Right cardiac atrium (tissue), 5 donors: ENCODE results near the gene SOD2. TPM values are rescaled to one million over a fixed set of nuclear protein-coding genes. Genes with fewer than 3 reads are reported as not detected.
"Not testable (repeated sequence)": the region's sequence is repeated elsewhere in the genome, so short reads cannot be mapped to it uniquely, and the experiment has no call there.

Source experiments
- ATAC-seq, 2 donors: fragments of 200-7000 bp; cut with Tn5 transposase; one replicate each; pipeline versions ENCODE4 v1.8.0 to v1.9.1; 2020; ENCODE audit warnings: moderate library complexity in 2 of 2, mild to moderate bottlenecking in 1 of 2
- DNase-seq, 3 donors: peaks; one replicate each; pipeline ENCODE4 v3.0.0-alpha.2; 2020
- H3K27ac ChIP-seq: one replicate; pipeline ENCODE4 v1.5.1; 2013; ENCODE audit warnings: mild to moderate bottlenecking, low read length, control low read depth, moderate library complexity
- H3K27me3 ChIP-seq: one replicate; pipeline ENCODE4 v1.6.1; 2013; ENCODE audit not compliant: control insufficient read depth, insufficient read depth
- H3K4me1 ChIP-seq: one replicate; pipeline ENCODE4 v1.6.1; 2013; ENCODE audit warnings: low read length; ENCODE audit not compliant: control insufficient read depth, insufficient read depth
- H3K4me3 ChIP-seq: one replicate; pipeline ENCODE4 v1.5.1; 2013; ENCODE audit warnings: low read length, control low read depth
- H3K9me3 ChIP-seq: one replicate; pipeline ENCODE4 v1.6.1; 2013; ENCODE audit warnings: low read length; ENCODE audit not compliant: control insufficient read depth
- WGBS: extraction: QIAGEN DNeasy Blood & Tissue Kit; methylation state at CpG from one replicate; pipeline ENCODE4 v1.1.7; 2013; 5-methylcytosine and 5-hydroxymethylcytosine counted together
- intact Hi-C, 4 donors: fragments of 100-400 bp; cut with DNase I; formaldehyde crosslinking; loops; one replicate each; pipeline versions ENCODE4 v1.11.0 to v1.14.0; 2022 to 2023
- long read RNA-seq, 4 donors: library from polyadenylated mRNA; unstranded; transcript quantifications; one replicate each; pipeline ENCODE4 v2.0.0, GENCODE V29; 2020 to 2021
- polyA plus RNA-seq: library from polyadenylated mRNA; stranded (reverse); fragments of 200-250 nt; gene quantifications from one replicate; pipeline ENCODE4 v1.2.3, GENCODE V29; 2013
- total RNA-seq, 4 donors: library from RNA; stranded (reverse); fragmentation: NEBNext Ultra II Directional; extraction: Animal tissue kit (Norgen Biotek cat#: 25700); gene quantifications; one replicate each; pipeline ENCODE4 v1.2.1, GENCODE V29; 2021
- donor health status: healthy with polysubstance abuse.
- donor health status: DM: no; HTN: yes; CAD: no.
- donor health status: DM: no; HTN: no; CAD: no.
- donor health status: DM: no; HTN: yes; CAD: no; lungs with severe emphysema.
- donor health status: DM: yes; HTN: yes; CAD: no.

SOD2 gene
- total RNA-seq, result 100 to 1,000 TPM; 542 to 606 (median 589) TPM
- polyA plus RNA-seq, result 341 TPM
- long read RNA-seq, donor 1, full-length matches to known transcripts, result 500 of 661 reads
- long read RNA-seq, donor 1, partial matches to known transcripts, result 31 of 661 reads
- long read RNA-seq, donor 1, other reads (novel, unspliced or antisense), result 130 of 661 reads
- long read RNA-seq, donor 2, full-length matches to known transcripts, result 379 of 437 reads
- long read RNA-seq, donor 2, partial matches to known transcripts, result 19 of 437 reads
- long read RNA-seq, donor 2, other reads (novel, unspliced or antisense), result 39 of 437 reads
- long read RNA-seq, donor 3, full-length matches to known transcripts, result 2,179 of 2,485 reads
- long read RNA-seq, donor 3, partial matches to known transcripts, result 68 of 2,485 reads
- long read RNA-seq, donor 3, other reads (novel, unspliced or antisense), result 238 of 2,485 reads
- long read RNA-seq, donor 4, full-length matches to known transcripts, result 412 of 465 reads
- long read RNA-seq, donor 4, partial matches to known transcripts, result 19 of 465 reads
- long read RNA-seq, donor 4, other reads (novel, unspliced or antisense), result 34 of 465 reads

DNA sequence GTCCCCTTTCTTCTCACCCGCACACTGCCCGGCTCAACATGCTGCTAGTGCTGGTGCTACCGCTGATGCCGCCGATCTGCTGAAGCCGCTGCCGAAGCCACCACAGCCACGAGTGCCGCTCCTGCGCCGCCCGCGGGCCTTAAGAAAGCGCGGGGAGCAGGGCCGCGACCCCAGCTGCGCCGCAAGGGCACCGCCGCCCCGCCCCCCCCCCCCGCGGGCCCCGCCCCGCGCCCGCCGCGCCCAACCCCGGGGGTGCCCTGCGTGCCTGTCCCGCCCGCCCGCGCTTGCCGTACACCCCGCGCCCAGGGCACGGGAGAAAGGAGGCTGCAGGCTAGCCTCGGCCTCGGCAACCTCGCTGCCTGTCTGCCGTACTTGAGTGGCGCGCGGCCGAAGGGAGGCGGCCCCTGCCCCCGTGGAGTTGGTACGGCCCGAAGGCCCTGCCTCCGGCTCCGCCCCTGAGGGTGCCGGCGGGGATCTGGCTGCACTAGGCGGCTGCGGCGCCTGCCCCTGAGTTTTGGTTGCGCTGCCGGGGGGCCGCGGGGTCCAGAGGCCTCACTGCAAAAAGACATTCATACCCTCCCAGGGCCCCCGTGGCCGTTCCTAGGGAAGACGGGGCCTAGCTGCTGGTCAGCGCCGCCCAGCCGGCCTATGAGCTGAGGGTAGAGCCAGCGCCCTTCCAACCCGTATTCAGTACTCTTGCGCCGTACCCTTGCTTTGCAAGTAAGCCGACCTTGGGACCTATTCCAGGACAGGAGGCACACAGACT is at the start of gene SOD2:
SOD2 (minus strand) TSS at position 114 of the 766 bp plus-strand sequence; CDS start at position 40, 74 bp downstream.
- DNase-seq, result peak; percentile 87 to 94 (median 94)
- H3K4me1 ChIP-seq, result peaks cover 3% of the 10 kb centered on the region
- WGBS, result under 1% methylated on average over 74 of the region's 74 CpGs

DNA sequence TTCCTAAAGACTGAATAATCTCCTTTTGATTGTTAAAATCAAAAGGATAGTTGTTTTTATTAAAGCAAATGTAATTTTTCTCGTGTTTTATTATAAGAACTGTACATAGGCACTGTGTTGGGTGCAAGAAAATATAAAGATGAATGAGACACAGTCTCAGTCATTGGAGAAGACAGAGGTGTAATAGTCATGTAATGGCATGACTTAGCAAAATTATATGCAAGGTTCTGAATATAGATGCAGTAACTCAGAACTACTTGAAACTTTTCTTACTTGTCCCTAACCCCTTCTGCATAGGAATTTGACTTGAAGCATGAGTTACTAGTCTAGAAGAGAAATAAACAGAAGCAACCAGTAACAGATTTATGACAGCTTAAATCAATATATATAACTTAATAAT is 49.1 kb upstream of the SOD2 start:
- intact Hi-C loops, result no loop called here
- Histone ChIP-seq H3K27ac (no peak overlapping the region), H3K4me1 (no peaks in the 10 kb centered on the region), H3K27me3 (no peaks in the 10 kb centered on the region), H3K4me3 (no peak overlapping the region), H3K9me3 (no peaks in the 10 kb centered on the region)
- no peak for ATAC-seq
- DNase-seq, result no peak
- 88% methylated on average over 1 of the region's 1 CpG for WGBS

More for the DNA sequence above, at the start of gene SOD2:
- Histone ChIP-seq H3K4me3 (peak within 1 kb of the TSS; percentile 78), H3K27ac (peak within 1 kb of the TSS; percentile 98), H3K9me3 (no peaks in the 10 kb centered on the region), H3K27me3 (no peaks in the 10 kb centered on the region)
- intact Hi-C loops, result loop anchor here in 3 of 4 donors (5.0 to 10.0 kb wide), 4 partner anchors 34 to 251 kb away; partner anchors contain the start of genes WTAP (in 3 of the 3) and TCP1 (in 1 of the 3)
- peak; percentile 92 for ATAC-seq

DNA sequence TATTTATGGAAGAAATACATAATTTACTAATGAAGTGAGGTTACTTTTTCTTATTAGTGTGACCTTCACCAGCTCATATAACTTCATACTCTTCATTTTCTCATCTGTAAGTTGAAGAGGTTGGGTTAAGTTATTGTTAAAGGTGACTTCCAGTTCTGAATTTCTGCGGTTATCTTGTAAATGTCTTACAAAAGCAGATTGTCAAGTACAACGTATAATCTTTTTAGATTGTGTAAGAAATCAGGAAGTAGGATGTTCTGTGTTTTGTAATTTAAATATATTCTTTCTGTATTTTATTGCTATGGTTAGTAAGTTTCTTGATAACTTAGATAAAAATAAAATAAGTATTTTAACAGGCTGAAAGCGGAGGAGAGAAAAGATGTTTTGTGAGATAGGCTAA is 46.3 kb upstream of the SOD2 start:
- 55% methylated on average over 3 of the region's 3 CpGs for WGBS
- Histone ChIP-seq H3K4me1 (peaks cover 1% of the 10 kb centered on the region), H3K27me3 (no peaks in the 10 kb centered on the region), H3K4me3 (no peak overlapping the region), H3K27ac (no peak overlapping the region), H3K9me3 (no peaks in the 10 kb centered on the region)
- DNase-seq (no peak), ATAC-seq (no peak)
- intact Hi-C loops, result no loop called here

DNA sequence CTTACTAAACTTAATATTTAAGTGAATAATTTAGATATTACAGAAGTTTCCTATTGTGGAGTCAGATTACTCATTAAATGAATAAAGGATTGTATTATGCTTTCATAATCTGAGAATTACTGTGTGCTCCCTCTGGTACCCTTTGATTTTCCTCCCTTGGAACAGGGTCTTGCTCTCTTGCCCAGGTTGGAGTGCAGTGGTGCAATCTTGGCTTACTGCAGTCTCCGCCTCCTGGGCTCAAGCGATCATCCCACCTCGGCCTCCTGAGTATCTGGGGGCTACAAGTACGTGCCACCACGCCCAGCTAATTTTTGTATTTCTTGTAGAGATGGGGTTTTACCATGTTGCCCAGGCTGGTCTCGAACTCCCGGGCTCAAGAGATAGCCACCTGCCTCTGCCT is 43.9 kb upstream of the SOD2 start:
- no peak overlapping the region for H3K4me3 ChIP-seq
- intact Hi-C loops, result no loop called here
- no peak overlapping the region for H3K27ac ChIP-seq
- ATAC-seq, result no peak
- no peaks in the 10 kb centered on the region for H3K9me3 ChIP-seq
- H3K4me1 ChIP-seq, result peaks cover 3% of the 10 kb centered on the region
- no peaks in the 10 kb centered on the region for H3K27me3 ChIP-seq
- DNase-seq, result no peak
- 89% methylated on average over 7 of the region's 7 CpGs for WGBS

DNA sequence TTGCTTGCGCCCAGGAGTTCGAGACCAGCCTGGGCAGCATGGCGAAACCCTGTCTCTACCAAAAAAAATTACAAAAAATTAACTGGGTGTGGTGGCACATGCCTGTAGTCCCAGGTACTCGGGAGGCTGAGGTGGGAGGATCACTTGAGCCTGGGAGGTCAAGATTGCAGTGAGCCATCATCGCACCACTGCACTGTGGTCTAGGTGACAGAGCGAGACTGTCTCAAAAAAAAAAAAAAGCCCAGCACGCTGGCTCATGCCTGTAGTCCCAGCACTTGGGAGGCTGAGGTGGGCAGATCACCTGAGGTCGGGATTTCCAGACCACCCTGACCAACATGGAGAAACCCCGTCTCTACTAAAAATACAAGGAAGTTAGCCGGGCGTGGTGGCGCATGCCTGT is 40.4 kb upstream of the SOD2 start:
- DNase-seq, H3K4me3 ChIP-seq, H3K27me3 ChIP-seq, H3K9me3 ChIP-seq, intact Hi-C loops, ATAC-seq, H3K4me1 ChIP-seq, H3K27ac ChIP-seq: not testable (repeated sequence)
- WGBS, result 96% methylated on average over 12 of the region's 12 CpGs

DNA sequence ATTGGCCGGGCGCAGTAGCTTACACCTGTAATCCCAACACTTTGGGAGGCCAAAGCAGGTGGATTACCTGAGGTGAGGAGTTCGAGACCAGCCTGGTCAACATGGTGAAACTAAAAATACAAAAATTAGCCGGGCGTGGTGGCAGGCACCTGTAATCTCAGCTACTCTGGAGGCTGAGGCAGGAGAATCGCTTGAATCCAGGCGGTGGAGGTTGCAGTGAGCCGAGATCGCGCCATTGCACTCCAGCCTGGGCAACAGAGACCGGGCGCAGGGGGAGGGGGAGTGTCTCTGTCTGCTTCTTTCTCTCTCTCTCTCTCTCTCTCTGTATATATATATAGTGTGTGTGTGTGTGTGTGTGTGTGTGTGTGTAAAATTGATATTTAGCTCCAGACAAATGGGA is 39.5 kb upstream of the SOD2 start:
- ATAC-seq, intact Hi-C loops, H3K27ac ChIP-seq, H3K4me3 ChIP-seq, DNase-seq, H3K9me3 ChIP-seq, H3K4me1 ChIP-seq, H3K27me3 ChIP-seq: not testable (repeated sequence)
- WGBS, result 92% methylated on average over 12 of the region's 12 CpGs

DNA sequence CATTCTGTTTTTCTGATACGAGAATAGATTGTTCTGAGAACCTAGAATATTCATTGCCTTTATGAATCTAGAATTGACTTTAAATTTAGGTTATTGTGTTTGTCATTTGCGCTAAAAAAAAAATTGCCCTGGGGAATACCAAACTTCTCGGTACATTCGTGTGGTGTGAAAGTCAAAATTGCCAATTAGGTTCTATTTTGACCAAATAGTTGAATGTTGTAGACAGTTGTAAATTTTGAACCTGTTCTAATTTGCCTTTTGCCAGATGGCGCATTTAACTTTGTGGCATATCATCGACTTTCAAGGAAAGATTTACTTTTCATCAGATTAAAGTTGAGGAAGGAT is 37.3 kb upstream of the SOD2 start:
- Histone ChIP-seq H3K9me3 (no peaks in the 10 kb centered on the region), H3K4me3 (no peak overlapping the region), H3K27ac (no peak overlapping the region), H3K4me1 (peaks cover 5% of the 10 kb centered on the region), H3K27me3 (no peaks in the 10 kb centered on the region)
- ATAC-seq (no peak), DNase-seq (no peak)
- 61% methylated on average over 6 of the region's 6 CpGs for WGBS
- intact Hi-C loops, result no loop called here

DNA sequence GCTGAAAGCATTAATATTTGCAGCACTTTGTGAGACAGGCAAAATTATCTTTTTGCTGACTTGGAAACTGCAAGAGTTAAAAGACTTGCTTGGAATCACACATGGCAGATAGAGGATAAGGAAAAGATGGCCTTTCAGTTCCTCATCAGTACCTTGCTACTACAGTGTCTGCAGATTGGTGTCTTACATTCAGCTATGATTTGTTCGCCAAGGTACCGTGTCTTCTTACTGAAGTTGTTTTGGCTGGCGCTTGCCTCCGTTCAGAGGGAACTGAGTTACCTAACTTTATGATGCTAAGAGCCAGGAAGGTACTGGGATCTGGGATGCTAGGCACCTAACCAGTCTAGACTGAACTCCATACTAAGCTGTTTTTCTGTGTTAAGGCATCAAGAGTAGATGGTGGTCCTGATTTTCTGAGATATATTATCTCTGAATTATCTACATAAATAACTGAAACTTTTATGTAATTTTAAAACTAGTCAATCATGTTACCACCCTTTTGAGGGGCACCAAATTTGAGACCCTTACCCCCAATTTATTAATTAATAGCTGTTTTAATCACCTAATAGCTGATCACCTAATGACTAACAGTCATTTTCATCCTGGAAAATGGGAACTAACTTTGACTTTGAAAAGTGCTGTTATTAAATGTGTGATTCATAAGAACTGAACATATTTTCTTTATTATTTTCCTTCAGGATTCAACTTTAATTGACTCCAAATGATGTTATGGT is 36.7 kb upstream of the SOD2 start:
- intact Hi-C loops, result loop anchor here in 3 of 4 donors (5.0 kb wide), 2 partner anchors 37 to 58 kb away; partner anchors contain the start of genes SOD2 (in 3 of the 3) and TCP1 (in 1 of the 3)
- 26% methylated on average over 4 of the region's 4 CpGs for WGBS
- Histone ChIP-seq H3K9me3 (no peaks in the 10 kb centered on the region), H3K27me3 (no peaks in the 10 kb centered on the region), H3K4me3 (peak overlapping the region; percentile 4), H3K4me1 (peaks cover 5% of the 10 kb centered on the region), H3K27ac (no peak overlapping the region)
- ATAC-seq (no peak), DNase-seq (no peak)

DNA sequence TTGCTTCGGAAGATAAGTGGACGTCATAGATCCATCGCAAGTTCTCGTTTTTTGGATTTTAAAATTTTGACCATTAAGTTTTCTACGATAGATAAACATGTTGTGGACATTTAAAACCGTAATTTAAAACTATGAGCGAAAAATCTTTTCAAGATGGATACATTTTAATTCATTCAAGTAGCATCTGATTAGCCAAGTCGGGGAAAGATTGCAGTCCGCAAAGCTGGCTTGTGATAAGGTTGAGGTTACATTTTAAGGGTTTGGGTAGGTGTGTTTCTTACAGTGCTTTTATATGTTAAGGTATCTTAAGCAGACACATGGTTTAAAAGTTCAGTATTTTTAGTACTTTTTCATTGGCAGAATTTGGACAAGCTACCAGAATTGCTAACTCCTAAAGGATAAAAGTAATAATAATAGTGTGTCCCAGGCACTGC is 35.5 kb upstream of the SOD2 start:
- no peaks in the 10 kb centered on the region for H3K9me3 ChIP-seq
- ATAC-seq (no peak), DNase-seq (no peak)
- peak overlapping the region; percentile 90 for H3K4me3 ChIP-seq
- no peaks in the 10 kb centered on the region for H3K27me3 ChIP-seq
- WGBS, result 1% methylated on average over 9 of the region's 9 CpGs
- H3K27ac ChIP-seq, result no peak overlapping the region
- peaks cover 4% of the 10 kb centered on the region for H3K4me1 ChIP-seq
- intact Hi-C loops, result loop anchor here in 3 of 4 donors (5.0 kb wide), 2 partner anchors 36 to 59 kb away; partner anchors contain the start of genes SOD2 (in 3 of the 3) and TCP1 (in 1 of the 3)

DNA sequence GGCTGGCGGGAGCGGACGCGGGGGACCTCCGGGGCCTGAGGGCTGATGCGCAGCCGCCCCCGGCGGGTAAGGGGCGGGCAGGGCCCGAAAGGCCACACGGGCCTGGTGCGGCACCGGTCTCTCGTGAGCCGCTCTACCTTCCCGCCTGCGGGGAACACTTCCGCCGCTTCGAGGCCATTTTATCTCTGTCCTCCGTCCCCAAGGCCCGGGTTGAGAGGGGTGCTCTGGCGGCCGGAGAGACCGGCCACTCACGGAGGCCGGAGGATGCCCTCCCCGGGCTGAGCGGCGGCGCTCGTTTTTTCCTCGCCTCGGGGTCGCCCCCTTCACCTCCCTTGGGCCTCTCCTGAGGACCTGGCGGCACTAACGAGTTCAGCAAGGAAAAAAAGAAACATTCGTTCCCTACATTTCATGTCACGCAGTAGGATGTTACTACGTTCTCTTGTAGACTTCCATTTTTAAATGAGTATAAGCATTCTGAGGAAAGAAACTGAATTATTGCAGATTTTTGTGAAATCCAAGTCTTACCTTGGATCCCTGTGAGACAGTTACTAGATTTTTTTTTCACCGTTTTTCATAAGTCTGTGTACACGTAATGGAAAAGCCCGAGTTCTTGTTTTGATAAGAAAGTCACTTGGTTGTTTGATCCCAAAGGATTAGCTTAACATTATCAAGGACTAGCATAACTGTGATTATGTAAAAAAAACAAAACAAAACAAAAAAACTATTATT is 34.8 kb upstream of the SOD2 start:
- Histone ChIP-seq H3K4me1 (peaks cover 4% of the 10 kb centered on the region), H3K27ac (peak overlapping the region; percentile 96), H3K27me3 (no peaks in the 10 kb centered on the region), H3K4me3 (peak overlapping the region; percentile 90), H3K9me3 (no peaks in the 10 kb centered on the region)
- DNase-seq (no peak), ATAC-seq (peak; percentile 46 to 57)
- WGBS, result under 1% methylated on average over 44 of the region's 44 CpGs
- intact Hi-C loops, result loop anchor here in 3 of 4 donors (5.0 kb wide), 2 partner anchors 36 to 59 kb away; partner anchors contain the start of genes SOD2 (in 3 of the 3) and TCP1 (in 1 of the 3)
